GM18520 (cell line): ENCODE measurements around the gene PFN2.

Experiments
- ATAC-seq: cut with Tn5 transposase; IDR thresholded peaks from one replicate; pipeline ENCODE4 v1.9.1; 2021; ENCODE audit not compliant: unreplicated experiment

PFN2 gene

DNA sequence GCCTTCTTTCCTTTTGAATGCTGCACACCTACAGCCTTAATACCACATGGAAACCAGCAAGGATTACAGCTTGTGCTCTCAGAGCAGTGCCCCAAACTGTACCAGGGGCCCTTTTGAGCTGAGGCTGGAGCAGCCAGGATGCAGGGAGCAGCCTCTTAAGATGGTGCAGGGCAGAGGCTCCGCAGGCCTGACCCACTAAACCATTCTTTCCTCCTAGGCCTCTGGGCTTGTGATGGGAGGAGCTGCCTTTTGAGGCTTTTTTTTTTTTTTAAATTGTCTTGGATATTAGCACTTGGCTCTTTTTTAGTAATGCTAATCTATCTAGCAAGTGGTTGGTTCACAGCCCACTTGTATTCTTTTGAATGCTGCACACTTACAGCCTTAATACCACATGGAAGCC, 37.7 kb downstream of the PFN2 start:
- no peak for ATAC-seq

DNA sequence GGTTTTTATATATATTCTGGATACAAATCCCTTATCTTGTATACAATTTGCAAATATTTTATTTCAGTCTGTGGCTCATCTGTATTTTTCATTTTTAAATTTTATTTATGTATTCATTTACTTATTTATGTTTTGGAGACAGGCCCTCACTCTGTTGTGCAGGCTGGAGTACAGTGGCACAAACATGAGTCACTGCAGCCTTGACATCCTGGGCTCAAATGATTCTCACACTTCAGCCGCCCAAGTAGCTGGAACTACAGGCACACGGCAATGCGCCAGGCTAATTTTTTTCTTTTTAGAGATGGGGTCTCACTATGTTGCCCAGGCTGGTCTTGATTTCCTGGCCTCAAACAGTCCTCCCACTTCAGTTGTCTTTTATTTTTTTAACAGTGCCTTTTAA, 50.6 kb downstream of the PFN2 start:
- no peak for ATAC-seq

DNA sequence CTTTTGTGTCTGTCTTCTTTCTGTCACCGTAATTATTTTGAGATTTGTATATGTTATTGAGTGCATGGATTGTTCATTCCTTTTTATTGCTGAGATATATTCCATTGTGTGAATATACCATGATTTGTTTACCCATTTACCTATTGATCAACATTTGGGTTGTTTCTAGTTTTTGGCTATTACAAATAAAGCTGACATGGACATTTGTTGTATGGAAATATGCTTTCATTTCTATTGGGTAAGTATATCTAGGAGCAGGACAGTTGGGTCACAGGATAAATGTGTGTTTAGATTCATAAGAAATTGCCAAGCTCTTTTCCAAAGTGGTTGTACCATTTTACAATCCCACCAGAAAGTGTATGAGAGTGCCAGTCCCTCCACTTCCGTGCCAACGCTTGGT, 51.2 kb downstream of the PFN2 start:
- ATAC-seq = no peak

DNA sequence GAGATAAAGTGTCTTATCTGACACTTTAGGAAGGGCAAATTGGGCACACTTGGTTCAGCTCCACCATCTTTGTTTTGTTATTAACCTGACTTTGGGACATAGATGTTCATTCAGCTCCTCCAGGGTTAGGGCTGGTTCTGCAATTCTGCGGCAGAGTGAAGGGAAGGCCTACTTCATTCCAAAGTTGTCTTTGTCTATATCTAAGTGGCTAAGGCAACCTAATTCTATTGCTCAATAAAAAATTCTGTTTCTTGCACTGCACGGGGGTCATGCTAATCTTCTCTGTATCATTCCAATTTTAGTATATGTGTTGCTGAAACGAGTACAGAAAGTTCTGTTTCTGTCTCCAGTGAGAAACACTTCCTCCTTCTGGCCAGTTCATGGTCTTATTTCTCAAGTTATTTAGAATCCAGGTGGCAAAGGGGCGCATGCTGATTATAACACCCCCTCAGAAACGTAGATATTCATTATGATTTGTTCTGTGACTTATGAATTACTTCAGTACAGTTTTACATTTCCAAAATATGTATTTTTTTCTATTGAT, 53.5 kb downstream of the PFN2 start:
- no peak for ATAC-seq
